Kidney epithelial cell (primary cell): ENCODE measurements around the gene MAZ. TPM values are rescaled to one million over a fixed set of nuclear protein-coding genes. Genes with fewer than 3 reads are reported as not detected.

Source experiments
- DNase-seq: peaks from one replicate; pipeline ENCODE4 v3.0.0-alpha.2; 2010; ENCODE audit warnings: low read depth
- H3K27me3 ChIP-seq: 2 replicates; pipeline ENCODE4 v1.6.0; 2011; ENCODE audit warnings: low read length; ENCODE audit not compliant: control insufficient read depth, insufficient read depth
- H3K36me3 ChIP-seq: 2 replicates; pipeline ENCODE4 v1.5.1; 2011; ENCODE audit warnings: low read length; ENCODE audit not compliant: control insufficient read depth, insufficient read depth
- H3K4me3 ChIP-seq: 2 replicates; pipeline ENCODE4 v1.5.1; 2011; ENCODE audit warnings: low read depth, mild to moderate bottlenecking, control low read depth, low read length
- CTCF ChIP-seq: IDR thresholded peaks from 2 replicates; pipeline ENCODE4 v1.5.1; 2011; ENCODE audit warnings: mild to moderate bottlenecking, moderate library complexity, low read length, control low read depth, inconsistent platforms; ENCODE audit not compliant: insufficient read depth, poor library complexity, severe bottlenecking
- total RNA-seq: library from RNA; depleted of rRNA; stranded (reverse); fragments of >200 nt; gene quantifications from 2 replicates; pipeline ENCODE4 v1.2.3, GENCODE V29; 2015

The MAZ gene
- total RNA-seq, 1 donor from 2014 or later, result 164 TPM

GRCh38 chr16:29834079-29834478 lies 27.8 kb downstream of the MAZ start:
- Histone ChIP-seq H3K36me3 (peaks cover 4% of the 10 kb centered on the region), H3K27me3 (no peaks in the 10 kb centered on the region), H3K4me3 (no peak overlapping the region)
- no peak for TF ChIP-seq CTCF
- no peak for DNase-seq

GRCh38 chr16:29835926-29836325 lies 29.6 kb downstream of the MAZ start:
- peaks cover 3% of the 10 kb centered on the region for H3K36me3 ChIP-seq
- H3K4me3 ChIP-seq, result no peak overlapping the region
- H3K27me3 ChIP-seq, result no peaks in the 10 kb centered on the region
- TF ChIP-seq CTCF, result no peak
- no peak for DNase-seq

- TF ChIP-seq CTCF, result no peak
- Histone ChIP-seq H3K4me3 (no peak overlapping the region), H3K36me3 (peaks cover 7% of the 10 kb centered on the region)
Observed at GRCh38 chr16:29836623-29837022, 30.3 kb downstream of the MAZ start.

GRCh38 chr16:29837841-29838240 lies 31.5 kb downstream of the MAZ start:
- no peak overlapping the region for H3K4me3 ChIP-seq
- no peak for TF ChIP-seq CTCF
- H3K27me3 ChIP-seq, result no peaks in the 10 kb centered on the region
- no peak for DNase-seq
- H3K36me3 ChIP-seq, result peaks cover 7% of the 10 kb centered on the region

More at GRCh38 chr16:29836623-29837022, 30.3 kb downstream of the MAZ start:
- no peaks in the 10 kb centered on the region for H3K27me3 ChIP-seq
- DNase-seq, result no peak

GRCh38 chr16:29839822-29840221 lies 33.5 kb downstream of the MAZ start:
- no peak overlapping the region for H3K4me3 ChIP-seq
- TF ChIP-seq CTCF, result no peak
- no peaks in the 10 kb centered on the region for H3K27me3 ChIP-seq
- peaks cover 7% of the 10 kb centered on the region for H3K36me3 ChIP-seq
- DNase-seq, result no peak

- DNase-seq, result no peak
- Histone ChIP-seq H3K27me3 (no peaks in the 10 kb centered on the region), H3K36me3 (peaks cover 4% of the 10 kb centered on the region), H3K4me3 (no peak overlapping the region)
- no peak for TF ChIP-seq CTCF
Observed at GRCh38 chr16:29840240-29840639, 33.9 kb downstream of the MAZ start.
